G401 (cell line): ENCODE measurements around the gene PRG2. TPM values are rescaled to one million over a fixed set of nuclear protein-coding genes. Genes with fewer than 3 reads are reported as not detected.

Source experiments
- DNase-seq: peaks from one replicate; pipeline ENCODE4 v3.0.0-alpha.2; 2015; ENCODE audit warnings: low spot score
- in situ Hi-C: cut with HindIII; loops from 2 replicates; pipeline ENCODE4 v1.10.0; 2016; ENCODE audit warnings: low sequenced_read_pairs, mixed read lengths
- total RNA-seq: library from RNA; depleted of rRNA; stranded (reverse); fragments of >200 nt; shearing (Covaris generic); gene quantifications from 2 replicates; pipeline ENCODE4 v1.2.3, GENCODE V29; 2014; rRNA removed

PRG2 gene, protein sequence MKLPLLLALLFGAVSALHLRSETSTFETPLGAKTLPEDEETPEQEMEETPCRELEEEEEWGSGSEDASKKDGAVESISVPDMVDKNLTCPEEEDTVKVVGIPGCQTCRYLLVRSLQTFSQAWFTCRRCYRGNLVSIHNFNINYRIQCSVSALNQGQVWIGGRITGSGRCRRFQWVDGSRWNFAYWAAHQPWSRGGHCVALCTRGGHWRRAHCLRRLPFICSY
- not detected in 2 replicates for total RNA-seq

DNA sequence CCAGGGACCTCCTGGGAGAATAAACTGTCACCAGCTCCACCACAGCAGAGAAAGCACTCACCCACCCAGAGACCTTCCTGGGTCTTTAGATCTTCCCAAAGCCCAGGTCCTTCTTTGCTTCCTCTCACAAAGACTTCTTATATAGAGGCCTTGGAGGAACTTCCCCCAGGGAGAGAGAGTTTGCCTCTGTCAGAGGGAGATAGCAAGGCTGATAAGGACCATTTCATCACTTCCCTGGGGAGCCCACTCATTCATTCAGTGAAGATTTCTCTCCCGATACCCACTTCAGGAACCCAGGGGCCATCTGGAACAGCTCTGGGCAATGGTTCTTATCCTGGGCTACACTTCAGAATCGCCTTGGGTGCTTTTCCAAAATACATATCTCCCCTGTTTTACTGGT lies at the start of gene PRG2:
PRG2 (minus strand) TSS at position 116 of the 400 bp plus-strand sequence. CDS start 706 bp downstream, outside the sequence.
- in situ Hi-C loops: no loop called here
- DNase-seq: no peak

GRCh38 chr11:57439786-57440185 lies 49.3 kb upstream of the PRG2 start:
- in situ Hi-C loops: no loop called here

DNA sequence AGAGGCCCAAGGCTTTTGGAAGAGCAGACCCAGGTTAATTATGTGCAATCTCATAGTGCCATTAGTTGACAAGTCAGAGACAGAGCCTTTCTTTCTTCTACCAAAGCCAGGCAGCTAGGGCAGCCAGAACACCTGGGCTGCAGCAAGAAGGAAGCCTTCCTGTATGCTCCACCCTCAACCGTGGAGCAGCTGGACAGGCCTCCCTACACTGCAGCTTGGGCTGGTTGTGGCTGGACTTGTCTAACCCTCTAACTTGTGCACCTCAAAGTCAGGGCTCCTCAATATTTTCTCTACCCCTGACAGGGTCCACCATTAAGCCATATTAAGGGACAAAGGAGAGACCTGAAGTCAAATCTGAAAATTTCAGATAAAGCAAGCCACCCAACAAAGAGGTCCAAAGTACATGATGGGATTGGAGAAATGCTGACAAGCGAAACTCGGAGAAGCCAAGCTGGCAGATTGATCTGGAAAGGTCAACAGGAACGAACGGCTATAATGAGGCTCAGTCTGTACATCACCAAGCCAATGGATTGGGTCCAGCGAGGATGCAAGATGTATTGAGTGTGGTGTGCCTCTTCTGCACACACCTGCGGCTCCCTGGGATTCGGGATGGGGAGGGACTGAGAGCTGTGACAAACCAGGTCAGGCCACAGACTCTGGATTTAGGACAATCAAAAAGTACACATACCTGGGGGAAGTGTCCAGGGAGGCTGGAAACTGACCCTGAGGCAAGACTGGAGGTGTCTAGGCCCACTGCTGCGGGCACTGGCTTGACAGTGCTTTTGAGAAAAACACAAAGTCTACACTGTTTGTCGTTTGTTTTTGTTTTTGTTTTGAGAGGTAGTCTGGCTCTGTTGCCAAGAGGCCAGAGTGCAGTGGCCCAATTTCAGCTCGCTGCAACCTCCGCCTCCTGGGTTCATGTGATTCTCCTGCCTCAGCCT lies 48.2 kb upstream of the PRG2 start:
- in situ Hi-C loops: no loop called here
- no peak for DNase-seq

More at GRCh38 chr11:57439786-57440185, 49.3 kb upstream of the PRG2 start:
- no peak for DNase-seq

- in situ Hi-C loops: no loop called here
- DNase-seq: no peak
Observed at GRCh38 chr11:57436031-57436430, 45.6 kb upstream of the PRG2 start.

GRCh38 chr11:57434640-57435546 lies 44.4 kb upstream of the PRG2 start:
- in situ Hi-C loops: no loop called here
- DNase-seq: no peak

DNA sequence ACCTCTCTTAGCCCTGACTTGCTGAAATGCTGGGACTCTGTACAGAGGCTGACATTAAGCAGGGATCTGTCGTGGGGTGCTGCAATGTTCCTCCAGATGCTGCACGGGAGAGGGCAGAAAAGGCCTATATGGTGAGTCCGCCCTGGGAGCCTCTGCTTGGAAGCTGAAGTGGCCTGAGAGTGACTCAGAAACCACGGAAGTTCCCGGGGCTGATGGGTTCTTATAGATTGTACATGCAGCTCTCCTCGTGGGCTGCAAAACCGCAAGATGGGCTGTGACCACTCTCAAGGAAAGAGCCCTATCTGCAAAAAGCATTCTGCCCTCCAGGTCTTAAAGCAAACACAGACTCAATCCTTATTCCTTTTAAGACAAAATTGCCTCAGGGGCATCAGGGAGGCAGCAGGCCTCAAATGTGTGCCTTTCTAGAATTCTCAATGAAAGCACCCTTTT lies 42.3 kb upstream of the PRG2 start:
- in situ Hi-C loops: no loop called here
- DNase-seq: no peak

DNA sequence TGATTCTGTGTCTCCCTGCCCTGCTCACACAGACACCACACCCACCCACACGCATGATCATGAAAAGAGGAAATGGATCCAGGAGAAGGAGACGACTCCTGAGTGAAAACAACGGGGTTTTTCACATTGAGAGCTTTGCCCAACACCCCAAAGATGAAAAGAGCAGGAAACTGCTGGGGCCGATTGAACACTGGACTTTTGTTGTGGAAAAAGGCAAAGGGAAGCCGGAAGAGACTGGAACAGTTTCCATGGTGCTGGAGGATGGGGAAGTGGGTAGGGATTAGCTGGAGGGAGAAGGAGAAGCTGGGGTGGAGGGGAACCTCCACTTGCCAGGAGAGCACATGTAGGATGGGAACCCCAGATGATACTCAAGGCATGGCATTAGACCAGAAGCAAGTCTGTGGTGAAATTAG lies 41.7 kb upstream of the PRG2 start:
- DNase-seq: no peak
- in situ Hi-C loops: no loop called here

DNA sequence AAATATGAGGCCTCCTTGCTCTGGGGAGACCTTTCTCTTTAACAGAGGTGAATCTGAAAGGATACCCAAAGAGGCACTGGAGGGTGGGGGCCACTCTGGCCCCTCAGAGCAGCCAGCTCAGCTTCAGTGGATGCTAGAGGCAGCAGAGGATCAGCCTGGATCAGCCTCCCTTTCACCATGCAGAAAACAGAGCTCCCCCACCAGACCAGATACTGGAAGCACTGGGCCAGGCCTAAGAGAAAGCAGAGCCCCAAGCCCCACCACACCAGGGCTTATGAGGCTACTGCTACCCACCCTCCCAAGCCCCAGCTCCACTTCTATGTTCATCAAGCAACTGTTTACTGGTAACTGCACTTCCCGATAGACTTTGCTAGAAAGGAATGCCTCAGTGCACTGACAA lies 40.5 kb upstream of the PRG2 start:
- DNase-seq: no peak
- in situ Hi-C loops: no loop called here

GRCh38 chr11:57429946-57430345 lies 39.5 kb upstream of the PRG2 start:
- no peak for DNase-seq
- in situ Hi-C loops: no loop called here

DNA sequence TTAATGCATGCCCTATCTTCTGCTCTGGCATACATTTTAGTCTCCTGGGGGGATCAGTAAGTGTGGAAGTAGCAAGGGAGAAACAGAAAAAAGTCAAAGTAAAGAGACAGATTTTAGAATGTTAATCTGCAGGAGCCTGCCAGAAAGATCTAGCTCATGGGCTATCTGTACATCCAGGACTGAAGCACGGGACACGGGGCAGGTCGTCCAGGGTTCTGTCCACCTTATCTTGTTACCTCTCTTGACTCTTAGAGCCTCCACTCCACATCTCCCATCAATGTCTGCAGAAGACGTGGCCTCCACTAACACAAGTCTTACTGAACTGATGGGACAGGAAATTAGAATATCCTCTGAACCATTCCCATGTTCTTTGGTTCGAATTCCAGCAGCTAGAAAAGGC lies 38.2 kb upstream of the PRG2 start:
- in situ Hi-C loops: no loop called here
- no peak for DNase-seq

DNA sequence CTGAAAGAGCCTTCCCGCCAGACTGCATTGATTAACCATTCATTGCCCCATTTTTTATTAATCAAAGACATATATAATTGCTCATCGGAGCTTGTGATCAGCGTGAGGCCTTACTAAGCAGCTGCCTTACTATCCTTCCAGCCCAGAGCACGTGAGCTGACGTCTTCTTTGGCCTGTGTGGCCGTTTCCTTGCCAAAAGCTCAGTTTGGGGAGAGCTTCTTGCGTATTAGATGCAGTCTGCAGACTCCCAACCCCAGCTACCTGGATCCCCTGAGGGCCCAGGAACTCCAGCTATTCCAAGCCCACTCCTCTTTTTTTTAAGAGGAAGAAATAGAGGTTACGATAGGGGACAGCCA lies 37.3 kb upstream of the PRG2 start:
- in situ Hi-C loops: no loop called here
- DNase-seq: peak; percentile 72

GRCh38 chr11:57426929-57427726 lies 36.7 kb upstream of the PRG2 start, which contains the start of gene SLC43A3:
TSS of gene SLC43A3 (minus strand) at chr11:57427121. CDS start at chr11:57426172, 949 bp downstream.
- in situ Hi-C loops: no loop called here
- peak; percentile 62 for DNase-seq

- peak; percentile 16 for DNase-seq
- in situ Hi-C loops: no loop called here
Observed at GRCh38 chr11:57426439-57426928, 36.0 kb upstream of the PRG2 start.

GRCh38 chr11:57425565-57426438 lies 35.4 kb upstream of the PRG2 start:
- DNase-seq: peak; percentile 17
- in situ Hi-C loops: no loop called here

DNA sequence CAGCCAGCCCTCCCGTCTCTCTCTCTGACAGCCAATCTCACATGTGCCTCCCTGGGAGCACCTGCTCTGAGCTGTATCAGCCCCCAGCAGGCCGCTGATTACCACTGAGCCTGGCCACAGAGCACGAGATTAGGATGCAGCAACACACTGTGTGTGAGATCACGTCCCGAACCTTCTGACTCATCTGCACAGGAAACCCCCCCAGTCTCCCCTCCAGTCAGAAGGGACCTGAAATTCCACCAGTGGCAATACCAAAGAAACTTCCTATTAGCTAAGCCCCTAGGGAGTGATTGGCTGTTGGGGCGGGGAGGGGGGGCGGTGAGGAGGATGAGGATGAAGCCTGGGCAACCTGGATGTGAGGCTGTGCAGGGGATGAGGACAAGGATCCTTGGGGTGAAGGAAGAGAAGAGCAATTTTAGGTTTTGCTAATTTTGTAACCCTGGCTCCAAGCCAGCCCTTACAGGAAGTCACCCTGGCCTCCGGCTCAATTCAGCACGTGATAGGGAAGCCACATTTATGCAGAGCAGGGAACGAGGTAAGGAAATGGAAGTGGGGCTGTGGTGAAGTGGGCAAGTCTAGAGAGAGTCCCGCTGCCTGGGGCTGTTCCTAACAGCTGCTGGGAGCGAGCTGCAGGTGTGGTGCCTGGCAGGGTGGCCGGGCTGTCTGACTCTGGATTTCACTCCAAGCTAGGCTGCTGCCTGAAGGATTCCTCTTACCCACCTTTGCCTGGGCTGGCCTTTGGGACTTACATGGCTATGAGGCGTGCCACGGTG lies 34.5 kb upstream of the PRG2 start:
- in situ Hi-C loops: no loop called here
- peak; percentile 15 for DNase-seq

GRCh38 chr11:57424137-57424791 lies 33.8 kb upstream of the PRG2 start:
- in situ Hi-C loops: no loop called here
- DNase-seq: no peak
